HG02973 (cell line): ENCODE results near the gene MYBBP1A.

Experiments used
- ATAC-seq: cut with Tn5 transposase; IDR thresholded peaks from one replicate; pipeline ENCODE4 v1.9.1; 2021; ENCODE audit warnings: moderate library complexity; ENCODE audit not compliant: unreplicated experiment

MYBBP1A gene

DNA sequence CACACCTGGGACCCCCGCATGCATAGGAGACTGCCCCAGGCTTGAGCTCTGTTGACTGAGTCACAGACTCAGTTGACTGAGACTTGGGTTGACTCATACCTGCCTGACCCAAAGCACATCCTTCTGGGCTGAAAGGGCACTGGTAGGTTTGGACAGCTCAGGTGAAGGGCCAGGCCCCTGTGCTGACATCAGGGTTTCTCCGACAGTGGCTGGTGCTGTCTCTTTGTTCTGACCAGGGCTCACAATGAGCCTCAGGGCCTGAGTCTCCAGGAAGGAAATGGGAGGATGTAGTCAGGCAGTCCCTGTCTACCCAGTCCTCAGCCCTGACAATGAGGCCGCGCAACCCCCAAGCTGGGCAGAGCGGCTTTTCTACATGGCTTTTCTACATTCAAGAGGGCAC is 50.0 kb downstream of the MYBBP1A start:
- ATAC-seq, result no peak

DNA sequence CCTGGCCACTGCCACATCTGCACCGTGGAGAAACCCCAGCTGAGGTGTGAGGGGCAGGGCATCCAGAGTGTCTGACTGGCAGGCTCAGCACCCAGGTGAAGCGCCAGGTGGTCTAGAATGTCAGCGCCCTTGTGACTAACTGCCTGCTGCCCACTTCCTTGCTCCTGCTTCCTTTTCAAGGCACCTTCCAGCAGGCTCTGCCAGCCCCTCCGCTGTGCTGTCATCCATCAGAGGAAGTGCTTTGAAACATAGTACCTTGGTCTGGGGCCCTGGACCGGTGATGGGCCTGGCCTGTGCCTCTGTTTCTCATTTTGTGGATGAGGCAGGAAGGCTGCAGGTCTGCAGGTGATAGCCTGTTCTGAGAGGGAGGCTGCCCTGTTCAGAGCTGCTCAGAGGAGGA is 51.0 kb downstream of the MYBBP1A start:
- no peak for ATAC-seq

DNA sequence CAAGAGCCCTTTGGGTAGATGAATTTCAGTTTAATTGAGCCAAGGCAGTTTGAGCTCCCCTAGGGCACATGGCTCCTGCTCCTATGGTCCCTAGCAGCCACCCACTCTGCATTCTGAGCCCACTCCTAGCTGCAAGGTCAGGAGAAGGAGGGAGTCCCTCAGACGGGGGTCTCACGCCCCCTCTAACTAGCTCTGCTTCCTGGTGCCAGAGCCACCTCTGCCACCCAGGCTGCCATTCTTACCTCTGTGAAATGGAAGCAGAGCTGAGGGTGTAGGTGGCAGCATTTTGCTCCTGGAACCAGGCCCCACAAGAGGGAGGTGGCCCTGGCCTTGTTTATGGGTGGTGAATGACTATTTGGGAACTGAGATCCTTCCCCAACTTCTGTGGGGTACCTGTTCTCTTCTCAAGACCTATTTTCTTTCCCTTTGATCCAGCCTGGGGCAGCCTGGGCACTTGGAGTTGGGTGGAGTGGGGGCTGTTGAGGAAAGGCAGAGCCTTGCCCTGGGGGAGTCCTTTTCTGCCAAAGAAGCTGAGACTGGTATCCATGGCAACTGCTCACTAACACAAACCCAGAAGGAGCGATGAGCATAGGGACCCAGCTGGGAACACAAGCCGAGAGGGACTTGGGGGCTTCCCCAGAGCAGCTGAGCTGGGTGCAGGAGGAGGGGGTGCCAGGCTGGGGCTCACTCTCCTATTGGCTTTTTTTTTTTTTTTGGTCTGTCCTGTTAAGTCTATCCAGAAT is 51.7 kb downstream of the MYBBP1A start:
- ATAC-seq, result no peak

DNA sequence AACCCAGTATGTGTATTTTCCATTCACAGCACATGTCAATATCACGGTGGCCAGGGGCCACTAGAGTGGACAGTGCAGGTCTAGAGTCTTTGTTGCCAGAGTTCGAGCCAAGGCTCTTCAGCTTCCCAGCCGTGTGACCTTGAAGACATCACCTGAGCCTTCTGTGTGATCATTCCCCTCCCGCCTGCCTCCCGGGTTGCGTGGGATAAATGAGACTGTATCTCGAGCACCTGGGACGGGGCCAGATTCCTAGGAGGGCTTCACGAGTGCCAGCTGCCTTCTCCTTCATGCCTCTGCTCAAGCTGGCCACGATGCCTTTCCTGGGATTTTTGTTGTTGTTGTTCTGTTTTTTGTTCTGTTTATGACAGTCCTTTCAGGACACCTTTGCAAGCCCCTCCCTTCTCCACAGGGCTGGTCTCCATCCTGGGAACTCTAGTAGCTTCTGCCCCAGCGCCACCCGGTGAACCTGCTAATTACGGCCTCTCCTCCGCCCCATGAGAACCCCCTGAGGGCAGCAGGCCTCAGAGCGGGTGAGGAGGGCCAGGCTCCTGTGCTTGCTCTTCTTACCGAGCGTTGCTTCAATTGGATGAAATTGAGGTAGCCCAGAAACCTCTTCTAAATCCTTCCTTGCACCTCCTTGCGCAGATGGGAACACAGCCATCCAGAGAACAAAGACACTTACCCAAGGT is 52.6 kb downstream of the MYBBP1A start:
- no peak for ATAC-seq

DNA sequence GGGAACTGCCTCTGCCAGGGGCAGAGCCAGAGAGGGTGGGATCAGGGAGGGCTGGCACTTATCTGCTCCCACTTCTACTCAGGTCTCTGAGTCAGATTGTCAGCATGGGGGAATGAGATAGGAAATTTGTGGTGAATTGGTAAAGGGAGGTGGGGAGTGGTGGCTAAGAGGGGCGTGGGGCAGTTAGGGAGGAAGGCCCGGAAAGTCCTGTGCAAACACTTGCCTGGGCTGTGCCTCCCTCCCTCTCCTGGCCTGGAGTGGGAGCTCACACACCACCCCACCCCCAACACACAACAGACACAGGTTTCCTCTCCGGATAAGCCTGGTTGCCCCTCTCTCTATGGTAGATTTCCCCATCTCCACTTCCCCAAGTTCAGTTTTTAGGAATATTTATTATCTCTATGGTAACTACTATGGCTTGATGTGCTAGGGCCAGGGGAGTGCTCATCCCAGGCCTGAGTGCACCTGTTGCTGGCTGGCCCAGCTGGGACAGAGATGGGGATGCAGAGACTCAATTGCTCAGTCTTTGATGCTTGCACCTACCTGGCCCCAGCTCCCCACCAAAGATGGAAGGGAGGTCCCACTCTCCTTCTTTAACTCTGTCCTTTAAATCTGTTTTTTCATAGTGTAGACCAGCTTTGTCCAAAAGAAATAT is 53.8 kb downstream of the MYBBP1A start:
- no peak for ATAC-seq

DNA sequence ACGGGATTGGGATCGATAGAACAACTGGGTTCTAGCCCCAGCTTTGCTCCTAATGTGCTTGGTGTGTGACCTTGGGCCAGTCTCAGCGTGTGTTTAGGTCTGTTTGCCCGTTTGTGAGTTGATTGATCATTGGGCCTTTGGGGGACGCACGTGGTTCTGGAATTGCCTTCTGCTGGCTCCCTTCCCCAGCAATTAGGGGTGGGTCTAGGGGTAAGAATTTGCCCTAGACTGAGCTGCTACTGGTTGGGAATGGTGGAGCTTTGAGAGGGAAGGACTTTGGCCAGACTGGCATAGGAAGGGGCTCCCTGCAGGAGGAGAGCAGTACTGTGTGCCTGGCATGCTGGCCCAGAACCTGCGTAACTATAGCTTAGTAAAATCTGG is 55.0 kb downstream of the MYBBP1A start:
- no peak for ATAC-seq

DNA sequence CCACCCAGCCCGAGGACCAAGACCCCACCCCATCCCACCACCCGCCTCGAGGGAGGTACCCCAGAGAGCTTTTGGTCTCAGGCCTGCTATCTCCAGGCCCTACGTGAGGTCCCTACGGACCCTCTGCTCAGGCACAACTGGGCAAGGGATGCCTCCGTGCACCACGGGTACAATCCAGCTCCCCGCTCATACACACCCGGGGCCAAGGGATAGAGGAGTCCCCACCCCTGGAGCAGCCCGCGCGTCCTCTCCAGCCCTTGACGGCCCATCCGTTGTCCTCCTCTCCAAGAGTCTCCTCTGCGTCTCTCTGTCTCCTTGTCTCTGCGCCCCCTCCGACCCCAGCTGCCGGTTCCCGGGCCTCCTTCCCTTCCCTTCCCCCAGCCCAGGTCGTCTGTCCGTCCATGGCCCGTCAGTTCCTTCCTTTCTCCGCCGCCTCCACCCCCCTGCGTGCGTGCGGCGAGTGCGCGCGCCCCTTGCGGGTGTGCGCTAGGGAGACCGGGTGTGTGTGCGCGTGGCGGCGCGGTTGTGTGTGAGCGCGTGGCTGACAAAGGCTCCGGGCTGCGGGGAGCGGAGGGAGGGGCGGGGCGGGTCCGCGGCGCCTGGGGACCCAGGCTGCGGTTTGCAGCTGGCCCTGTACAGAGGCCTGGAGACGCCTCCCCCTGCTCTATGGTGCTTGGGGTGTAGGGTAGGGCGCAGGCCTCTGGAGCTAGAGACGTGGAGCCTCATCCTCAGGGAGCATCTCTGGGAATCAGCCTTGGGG is 55.6 kb downstream of the MYBBP1A start:
- ATAC-seq, result no peak

DNA sequence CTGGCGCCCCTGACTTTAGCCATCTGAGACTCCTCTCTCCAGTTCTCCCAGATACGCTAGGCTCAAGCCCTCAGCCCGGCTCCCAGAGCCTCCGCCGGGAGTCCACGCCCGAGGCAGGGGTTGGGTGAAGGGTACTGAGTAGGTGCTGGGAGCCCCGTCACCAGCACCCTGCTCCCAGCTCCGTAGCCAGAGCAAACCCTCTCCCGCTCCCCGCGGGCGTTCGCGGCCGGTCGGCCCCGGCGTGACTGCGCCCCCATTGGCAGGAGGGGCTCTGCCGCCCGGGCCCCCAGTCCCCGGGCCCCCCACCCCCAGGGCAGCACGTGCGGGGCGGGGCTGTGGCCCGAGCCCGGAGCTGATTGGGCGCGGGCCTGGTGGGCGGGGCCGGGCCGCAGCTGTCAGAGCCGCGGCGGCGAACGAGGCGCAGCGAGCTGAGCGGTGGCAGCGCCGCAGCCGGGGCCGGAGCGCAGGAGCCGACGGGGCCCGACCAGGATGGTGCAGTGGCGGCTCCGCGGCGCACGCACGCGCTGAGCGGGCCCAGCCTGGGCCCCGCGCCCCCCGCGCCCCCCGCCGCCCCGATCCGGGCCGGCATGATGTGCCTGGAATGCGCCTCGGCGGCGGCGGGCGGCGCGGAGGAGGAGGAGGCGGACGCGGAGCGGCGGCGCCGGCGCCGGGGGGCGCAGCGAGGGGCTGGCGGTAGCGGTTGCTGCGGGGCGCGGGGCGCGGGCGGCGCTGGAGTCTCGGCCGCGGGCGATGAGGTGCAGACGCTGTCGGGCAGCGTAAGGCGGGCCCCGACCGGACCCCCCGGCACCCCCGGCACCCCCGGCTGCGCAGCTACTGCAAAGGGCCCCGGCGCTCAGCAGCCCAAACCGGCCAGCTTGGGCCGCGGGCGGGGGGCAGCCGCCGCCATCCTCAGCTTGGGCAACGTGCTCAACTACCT is 56.5 kb downstream of the MYBBP1A start, which contains the start of gene SPNS2:
SPNS2 (plus strand) TSS at position 421 of the 937 bp plus-strand sequence; CDS start at position 588, 167 bp downstream.
- ATAC-seq, result no peak

DNA sequence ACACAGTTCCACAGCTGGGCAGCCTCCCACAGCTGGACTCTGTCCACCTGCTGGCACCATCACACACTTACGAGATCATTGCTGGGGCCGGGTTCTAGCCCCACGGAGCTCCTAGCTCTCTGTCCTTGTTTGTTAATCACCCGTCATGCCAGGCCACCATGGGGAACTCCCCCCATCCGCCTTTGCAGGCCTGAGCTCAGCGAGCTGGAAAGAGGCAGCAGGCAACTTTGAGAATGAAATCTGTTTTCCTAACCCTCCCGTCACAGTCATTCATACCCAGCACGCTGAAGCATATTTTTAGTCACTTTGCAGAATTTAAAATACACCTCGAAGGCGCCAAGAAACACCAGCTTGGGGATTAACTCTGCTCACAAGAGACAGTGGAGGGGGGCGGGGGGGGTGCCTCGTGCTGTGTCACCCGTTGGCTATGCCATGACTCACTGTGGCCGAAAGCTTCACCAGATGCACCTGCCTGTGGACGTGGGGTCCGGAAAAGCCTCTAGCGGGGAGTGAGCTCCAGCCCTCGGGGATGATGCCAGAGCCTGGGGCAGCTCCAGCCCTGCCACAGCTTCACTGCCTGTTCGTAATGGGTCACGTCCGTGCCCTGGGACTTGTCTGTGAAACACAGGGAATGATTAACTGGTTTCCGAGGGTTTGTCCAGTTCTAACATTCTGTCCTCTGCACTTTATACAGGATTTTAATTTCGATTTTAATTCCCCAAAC is 57.9 kb downstream of the MYBBP1A start:
- ATAC-seq, result no peak

DNA sequence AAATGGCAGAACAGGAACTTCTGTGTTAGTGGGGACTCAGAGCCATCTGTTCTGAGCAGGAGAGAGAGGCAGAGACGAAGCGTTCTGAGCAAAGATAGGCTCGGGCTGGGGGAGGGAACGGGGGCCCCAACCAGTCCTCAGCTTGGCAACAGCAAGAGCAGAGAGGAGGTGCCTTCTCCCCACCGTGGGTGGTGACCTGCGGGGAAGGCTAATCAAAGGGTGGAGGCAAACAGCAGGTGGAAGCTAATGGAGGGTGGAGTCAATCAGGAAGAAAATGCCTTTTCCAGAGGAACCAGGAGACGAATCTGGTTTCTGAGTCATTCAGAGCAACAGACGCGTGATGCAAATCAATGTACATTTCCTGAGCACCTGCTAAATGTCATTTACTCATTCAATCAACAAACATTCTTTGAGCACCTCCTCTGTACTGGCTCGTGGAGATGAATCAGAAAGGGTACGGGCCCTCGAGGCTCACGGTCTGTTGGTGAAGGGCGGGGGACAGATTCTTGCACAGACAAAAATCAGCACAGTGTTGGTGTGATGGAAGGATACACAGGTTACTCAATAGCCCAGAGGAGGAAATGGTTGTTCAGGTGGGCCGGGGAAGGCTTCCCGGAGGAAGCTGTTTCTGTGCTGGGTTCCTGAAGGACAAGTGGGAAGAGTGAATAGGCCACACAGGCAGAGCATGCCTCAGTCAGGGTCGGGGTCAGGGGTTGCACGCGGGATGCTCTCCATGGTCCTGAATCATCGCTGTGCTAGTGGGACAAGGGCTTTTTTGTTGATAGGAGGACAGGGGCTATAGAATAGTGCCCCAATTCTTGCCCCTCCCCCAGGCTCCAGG is 62.2 kb downstream of the MYBBP1A start:
- ATAC-seq, result no peak

DNA sequence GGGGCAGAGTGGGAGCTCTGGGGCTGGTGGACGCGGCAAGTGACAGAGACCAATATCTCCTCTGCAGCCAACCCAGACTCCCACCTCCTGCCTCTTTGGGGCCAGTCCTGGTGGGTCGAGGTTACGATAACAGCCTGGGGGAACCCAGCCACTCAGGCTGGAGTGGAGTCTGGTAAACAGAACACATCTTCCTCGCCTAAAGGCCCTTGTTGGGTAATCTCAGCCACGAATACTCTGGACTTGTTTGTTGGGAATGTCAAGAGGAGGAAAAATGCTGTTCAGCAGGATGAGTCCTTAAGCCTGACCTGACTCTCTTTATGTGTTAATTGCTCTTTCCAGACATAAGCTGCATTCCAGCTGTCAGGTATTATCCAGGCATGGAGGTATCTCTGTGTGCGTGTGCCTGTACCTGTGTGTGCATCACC is 64.5 kb downstream of the MYBBP1A start:
- no peak for ATAC-seq

DNA sequence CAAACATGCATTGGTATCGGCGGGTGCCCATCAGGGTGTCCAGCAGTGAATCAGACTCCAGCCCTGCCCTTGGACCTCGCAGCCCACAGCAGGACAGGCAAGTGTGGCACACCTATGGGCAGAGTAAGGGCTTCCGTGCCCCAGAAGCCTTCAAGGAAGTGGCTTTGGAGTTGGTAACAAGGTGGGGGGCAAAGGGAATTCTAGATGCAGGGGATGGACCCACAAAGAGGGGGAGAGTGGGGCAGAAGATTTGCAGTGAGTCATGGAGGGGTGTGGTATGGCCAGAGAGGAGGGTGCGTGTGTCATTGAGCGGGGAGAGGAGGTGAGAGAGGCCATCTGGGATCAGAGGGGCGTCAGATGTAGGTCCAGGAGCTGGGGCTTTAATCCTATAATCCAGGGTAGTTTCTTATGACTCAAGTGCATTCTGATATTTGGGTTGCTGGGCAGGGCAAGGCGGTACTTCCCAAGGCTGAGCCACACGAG is 65.0 kb downstream of the MYBBP1A start:
- ATAC-seq, result no peak

DNA sequence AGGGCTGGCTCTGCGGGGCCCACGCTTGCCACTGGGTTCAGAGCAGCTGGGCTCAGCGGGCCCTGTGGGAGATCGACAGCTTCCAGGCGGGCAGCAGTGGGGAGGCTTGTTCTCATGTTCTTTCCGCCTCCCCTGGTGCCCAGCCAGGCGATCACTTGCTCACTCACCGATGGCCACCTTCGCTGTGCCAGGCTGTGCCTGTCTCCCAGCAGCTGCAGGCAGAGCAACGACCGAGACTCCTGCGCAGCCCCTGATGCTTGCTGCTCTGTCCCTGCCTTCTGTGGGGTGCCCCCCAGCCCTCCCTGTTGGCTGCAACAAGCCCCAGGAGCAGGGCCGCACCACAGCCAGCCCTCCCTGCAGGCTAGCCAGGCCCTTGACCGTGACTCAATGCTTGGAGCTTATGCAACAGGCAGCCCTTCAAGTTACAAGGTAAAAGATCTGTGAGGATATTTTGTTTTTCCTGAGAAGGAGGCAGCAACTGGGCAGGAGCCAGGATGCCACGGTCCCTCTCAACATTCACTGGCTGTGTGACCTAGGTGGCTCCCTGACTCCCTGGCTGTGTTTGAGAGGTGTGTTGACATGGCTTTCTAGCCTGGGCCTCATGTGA is 66.1 kb downstream of the MYBBP1A start:
- ATAC-seq, result no peak
